Measurements from ENCODE around the gene MYO5C.

- TF ChIP-seq POLR2AphosphoS5 (IDR thresholded peaks at IDR 0.05) = no peak
- TF ChIP-seq CTCF (IDR thresholded peaks at IDR 0.05) = no peak
- no peak for TF ChIP-seq POLR2A (IDR thresholded peaks at IDR 0.05)
Measured at GRCh38 chr15:52220251-52220650, 75.4 kb downstream of the MYO5C start.
